Lower lobe of right lung (tissue), 2 donors: ENCODE measurements around the gene DMRTC2. TPM values are rescaled to one million over a fixed set of nuclear protein-coding genes. Genes with fewer than 3 reads are reported as not detected.

ENCODE experiments used
- ATAC-seq, 2 donors: fragments of 200-7000 bp; cut with Tn5 transposase; one replicate each; pipeline ENCODE4 v1.9.1; 2020 to 2022; ENCODE audit warnings: mild to moderate bottlenecking in 2 of 2, moderate library complexity in 2 of 2
- DNase-seq: peaks from one replicate; pipeline ENCODE4 v3.0.0-alpha.2; 2020
- H3K27ac ChIP-seq: fragments of 200-600 bp; one replicate; pipeline ENCODE4 v1.8.0; 2022
- H3K27me3 ChIP-seq: fragments of 200-600 bp; one replicate; pipeline ENCODE4 v1.8.0; 2022; ENCODE audit warnings: low read depth
- H3K36me3 ChIP-seq: fragments of 200-600 bp; one replicate; pipeline ENCODE4 v1.8.0; 2022; ENCODE audit warnings: mild to moderate bottlenecking
- H3K4me1 ChIP-seq: fragments of 200-600 bp; one replicate; pipeline ENCODE4 v1.8.0; 2022
- H3K4me3 ChIP-seq: fragments of 200-600 bp; one replicate; pipeline ENCODE4 v1.8.0; 2022; ENCODE audit warnings: mild to moderate bottlenecking
- H3K9me3 ChIP-seq: fragments of 200-600 bp; one replicate; pipeline ENCODE4 v1.8.0; 2022
- CTCF ChIP-seq: fragments of 200-600 bp; IDR thresholded peaks from one replicate; pipeline ENCODE4 v1.8.0; 2022; ENCODE audit warnings: antibody characterized with exemption, mild to moderate bottlenecking
- intact Hi-C: fragments of 100-400 bp; cut with DNase I; formaldehyde crosslinking; loops from one replicate; pipeline ENCODE4 v1.11.0; 2022
- total RNA-seq: library from RNA; stranded (reverse); fragmentation: NEBNext Ultra II Directional; extraction: Animal tissue kit (Norgen Biotek cat#: 25700); gene quantifications from one replicate; pipeline ENCODE4 v1.2.1, GENCODE V29; 2021
- donor health status: DM: no; HTN: yes; CAD: no; lungs with severe emphysema.

DMRTC2 gene
- total RNA-seq, 1 donor from 2014 or later, result not detected

- TF ChIP-seq CTCF, result no peak
- H3K36me3 ChIP-seq, result peaks cover 86% of the 10 kb centered on the region
Measured at GRCh38 chr19:41864374-41864773, 19.5 kb downstream of the DMRTC2 start.

GRCh38 chr19:41866284-41866683 lies 21.4 kb downstream of the DMRTC2 start:
- H3K36me3 ChIP-seq, result peaks cover 98% of the 10 kb centered on the region
- TF ChIP-seq CTCF, result no peak
- H3K27ac ChIP-seq, result no peak overlapping the region
- peaks cover 93% of the 10 kb centered on the region for H3K4me1 ChIP-seq
- intact Hi-C loops, result no loop called here
- no peaks in the 10 kb centered on the region for H3K9me3 ChIP-seq
- no peaks in the 10 kb centered on the region for H3K27me3 ChIP-seq
- DNase-seq (peak; percentile 23), ATAC-seq (no peak)
- H3K4me3 ChIP-seq, result no peak overlapping the region

More at GRCh38 chr19:41864374-41864773, 19.5 kb downstream of the DMRTC2 start:
- no peaks in the 10 kb centered on the region for H3K27me3 ChIP-seq
- H3K27ac ChIP-seq, result no peak overlapping the region
- ATAC-seq (no peak), DNase-seq (peak; percentile 16)
- intact Hi-C loops, result no loop called here
- H3K9me3 ChIP-seq, result no peaks in the 10 kb centered on the region
- peaks cover 82% of the 10 kb centered on the region for H3K4me1 ChIP-seq
- no peak overlapping the region for H3K4me3 ChIP-seq

- DNase-seq (peak; percentile 75), ATAC-seq (peak; percentile 78 to 88)
- intact Hi-C loops, result no loop called here
Measured at GRCh38 chr19:41868120-41868988, 23.5 kb downstream of the DMRTC2 start.

GRCh38 chr19:41868989-41869300 lies 24.1 kb downstream of the DMRTC2 start:
- H3K36me3 ChIP-seq, result peaks cover 86% of the 10 kb centered on the region
- H3K4me1 ChIP-seq, result peaks cover 90% of the 10 kb centered on the region
- no peak overlapping the region for H3K4me3 ChIP-seq
- no peak for TF ChIP-seq CTCF
- H3K9me3 ChIP-seq, result no peaks in the 10 kb centered on the region
- intact Hi-C loops, result no loop called here
- H3K27ac ChIP-seq, result peak overlapping the region; percentile 31
- ATAC-seq (no peak), DNase-seq (no peak)
- no peaks in the 10 kb centered on the region for H3K27me3 ChIP-seq

More at GRCh38 chr19:41868120-41868988, 23.5 kb downstream of the DMRTC2 start:
- no peaks in the 10 kb centered on the region for H3K27me3 ChIP-seq
- H3K4me3 ChIP-seq, result no peak overlapping the region
- peaks cover 92% of the 10 kb centered on the region for H3K36me3 ChIP-seq
- H3K4me1 ChIP-seq, result peaks cover 93% of the 10 kb centered on the region
- H3K9me3 ChIP-seq, result no peaks in the 10 kb centered on the region
- TF ChIP-seq CTCF, result no peak
- peak overlapping the region; percentile 39 for H3K27ac ChIP-seq

GRCh38 chr19:41869374-41869955 lies 24.6 kb downstream of the DMRTC2 start:
- Histone ChIP-seq H3K4me3 (no peak overlapping the region), H3K4me1 (peaks cover 87% of the 10 kb centered on the region), H3K36me3 (peaks cover 81% of the 10 kb centered on the region), H3K27ac (peak overlapping the region; percentile 31), H3K27me3 (no peaks in the 10 kb centered on the region), H3K9me3 (no peaks in the 10 kb centered on the region)
- no peak for ATAC-seq
- intact Hi-C loops, result no loop called here
- no peak for DNase-seq
- TF ChIP-seq CTCF, result no peak
